Measurements from ENCODE around the gene CCDC177.

GRCh38 chr14:69554500-69554899 is 20.2 kb downstream of the CCDC177 start:
- TF ChIP-seq, protein P1, sequence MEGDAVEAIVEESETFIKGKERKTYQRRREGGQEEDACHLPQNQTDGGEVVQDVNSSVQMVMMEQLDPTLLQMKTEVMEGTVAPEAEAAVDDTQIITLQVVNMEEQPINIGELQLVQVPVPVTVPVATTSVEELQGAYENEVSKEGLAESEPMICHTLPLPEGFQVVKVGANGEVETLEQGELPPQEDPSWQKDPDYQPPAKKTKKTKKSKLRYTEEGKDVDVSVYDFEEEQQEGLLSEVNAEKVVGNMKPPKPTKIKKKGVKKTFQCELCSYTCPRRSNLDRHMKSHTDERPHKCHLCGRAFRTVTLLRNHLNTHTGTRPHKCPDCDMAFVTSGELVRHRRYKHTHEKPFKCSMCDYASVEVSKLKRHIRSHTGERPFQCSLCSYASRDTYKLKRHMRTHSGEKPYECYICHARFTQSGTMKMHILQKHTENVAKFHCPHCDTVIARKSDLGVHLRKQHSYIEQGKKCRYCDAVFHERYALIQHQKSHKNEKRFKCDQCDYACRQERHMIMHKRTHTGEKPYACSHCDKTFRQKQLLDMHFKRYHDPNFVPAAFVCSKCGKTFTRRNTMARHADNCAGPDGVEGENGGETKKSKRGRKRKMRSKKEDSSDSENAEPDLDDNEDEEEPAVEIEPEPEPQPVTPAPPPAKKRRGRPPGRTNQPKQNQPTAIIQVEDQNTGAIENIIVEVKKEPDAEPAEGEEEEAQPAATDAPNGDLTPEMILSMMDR (conservative IDR thresholded peaks at IDR 0.05; ENCODE audit: low read length): no peak
- no peak for TF ChIP-seq EZH2phosphoT487 (IDR thresholded peaks at IDR 0.05; ENCODE audit: borderline replicate concordance, low read depth, low read length)
